Measurements from ENCODE around the gene OVCH2.
"Not testable (repeated sequence)": the region's sequence is repeated elsewhere in the genome, so short reads cannot be mapped to it uniquely, and the experiment has no call there.

Gene OVCH2, protein sequence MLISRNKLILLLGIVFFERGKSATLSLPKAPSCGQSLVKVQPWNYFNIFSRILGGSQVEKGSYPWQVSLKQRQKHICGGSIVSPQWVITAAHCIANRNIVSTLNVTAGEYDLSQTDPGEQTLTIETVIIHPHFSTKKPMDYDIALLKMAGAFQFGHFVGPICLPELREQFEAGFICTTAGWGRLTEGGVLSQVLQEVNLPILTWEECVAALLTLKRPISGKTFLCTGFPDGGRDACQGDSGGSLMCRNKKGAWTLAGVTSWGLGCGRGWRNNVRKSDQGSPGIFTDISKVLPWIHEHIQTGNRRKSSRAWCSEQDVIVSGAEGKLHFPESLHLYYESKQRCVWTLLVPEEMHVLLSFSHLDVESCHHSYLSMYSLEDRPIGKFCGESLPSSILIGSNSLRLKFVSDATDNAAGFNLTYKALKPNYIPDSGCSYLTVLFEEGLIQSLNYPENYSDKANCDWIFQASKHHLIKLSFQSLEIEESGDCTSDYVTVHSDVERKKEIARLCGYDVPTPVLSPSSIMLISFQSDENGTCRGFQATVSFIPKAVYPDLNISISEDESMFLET

GRCh38 chr11:7706377-7706776 is at the start of gene OVCH2:
TSS of gene OVCH2 (minus strand) at chr11:7706477. CDS start at chr11:7706394, 83 bp downstream.
- DNase-seq (ENCODE audit: low read depth in 4 of 4, low spot score in 1 of 4), result no peak

DNA sequence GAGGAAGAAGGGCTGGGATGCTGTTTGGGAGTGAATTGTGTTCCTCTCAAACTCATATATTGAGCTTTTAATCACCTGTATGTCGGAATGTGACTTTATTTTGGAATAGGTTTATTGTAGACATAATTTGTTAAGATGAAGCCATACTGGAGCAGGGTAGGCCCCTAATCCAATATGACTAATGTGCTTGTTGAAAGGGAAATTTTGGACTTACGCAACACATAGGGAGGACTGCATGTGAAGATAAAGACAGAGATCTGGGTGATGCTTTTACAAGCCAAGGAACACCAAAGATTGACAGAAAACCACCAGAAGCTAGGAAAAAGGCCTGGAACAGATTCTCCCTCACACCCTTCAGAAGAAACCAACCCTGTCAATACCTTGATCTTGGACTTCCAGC is 43.2 kb upstream of the OVCH2 start:
- DNase-seq (ENCODE audit: low read depth in 4 of 4, low spot score in 1 of 4), result no peak

- DNase-seq (ENCODE audit: low read depth in 4 of 4, low spot score in 1 of 4), result not testable (repeated sequence)
Observed at GRCh38 chr11:7734767-7735166, 28.5 kb upstream of the OVCH2 start.

GRCh38 chr11:7714786-7715185 is 8.5 kb upstream of the OVCH2 start:
- no peak for DNase-seq (ENCODE audit: low read depth in 4 of 4, low spot score in 1 of 4)

- no peak for DNase-seq (ENCODE audit: low read depth in 4 of 4, low spot score in 1 of 4)
Observed at GRCh38 chr11:7703740-7704139, 2.5 kb downstream of the OVCH2 start.

DNA sequence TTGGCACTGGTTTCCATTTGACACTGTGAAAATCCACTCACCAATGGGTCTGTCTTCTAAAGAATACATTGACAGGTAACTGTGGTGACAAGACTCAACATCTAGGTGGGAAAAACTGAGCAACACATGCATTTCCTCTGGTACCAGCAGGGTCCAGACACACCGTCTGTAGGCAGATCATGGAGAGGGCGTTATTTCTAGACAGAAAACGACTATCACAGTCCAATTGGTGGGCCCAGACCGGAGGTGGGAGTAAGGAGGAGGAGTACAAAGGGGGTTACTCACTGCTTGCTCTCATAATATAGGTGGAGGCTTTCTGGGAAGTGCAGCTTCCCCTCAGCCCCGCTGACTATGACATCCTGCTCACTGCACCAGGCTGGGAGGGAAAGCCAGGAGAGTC is 9.9 kb downstream of the OVCH2 start:
- no peak for DNase-seq (ENCODE audit: low read depth in 4 of 4, low spot score in 1 of 4)

GRCh38 chr11:7694235-7694634 is 12.0 kb downstream of the OVCH2 start:
- no peak for DNase-seq (ENCODE audit: low read depth in 4 of 4, low spot score in 1 of 4)

- no peak for DNase-seq (ENCODE audit: low read depth in 4 of 4, low spot score in 1 of 4)
Observed at GRCh38 chr11:7692426-7692825, 13.9 kb downstream of the OVCH2 start.

DNA sequence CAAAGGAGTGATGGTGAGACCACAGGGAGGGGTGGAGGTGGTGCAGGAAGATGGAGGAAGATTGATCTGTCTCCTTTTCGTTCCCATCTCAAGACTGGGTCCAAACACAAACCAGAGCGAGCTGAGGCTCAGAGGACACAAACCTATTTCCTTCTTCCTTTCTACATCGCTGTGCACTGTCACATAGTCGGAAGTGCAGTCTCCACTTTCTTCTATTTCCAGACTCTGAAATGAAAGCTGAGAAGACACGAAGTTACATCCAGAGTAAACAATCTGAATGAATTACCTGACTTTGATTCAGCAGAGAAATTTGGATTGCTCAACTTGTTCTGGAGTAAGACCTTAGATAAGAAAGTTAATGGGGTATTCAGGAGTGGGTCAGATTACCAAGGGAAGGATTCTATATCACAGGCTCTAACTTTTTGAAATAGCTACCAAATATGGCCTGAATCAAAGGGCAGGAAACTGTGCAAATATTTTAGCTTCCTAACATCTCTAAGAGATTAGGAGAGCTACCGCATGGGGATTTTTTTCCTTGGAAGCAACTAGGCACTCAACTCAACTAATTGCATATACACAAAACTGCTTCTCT is 14.4 kb downstream of the OVCH2 start:
- DNase-seq (ENCODE audit: low read depth in 4 of 4, low spot score in 1 of 4), result no peak

DNA sequence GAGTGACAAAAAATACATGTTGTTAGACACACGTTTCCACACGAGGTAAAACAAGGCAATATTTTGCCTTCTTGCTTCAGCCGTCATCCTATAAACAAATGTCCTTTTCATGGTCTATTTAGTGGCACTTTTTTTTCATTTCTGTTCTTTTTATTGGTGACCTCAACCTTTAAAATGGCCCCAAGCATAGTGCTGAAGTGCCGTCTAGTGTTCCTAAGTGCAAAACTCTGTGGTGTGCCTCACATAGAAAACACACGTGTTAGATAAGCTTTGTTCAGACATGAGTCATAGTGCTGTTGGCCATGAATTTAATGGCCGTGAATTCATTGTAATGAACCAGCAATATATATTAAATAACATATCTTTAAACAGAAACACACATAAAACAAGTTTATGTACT is 15.6 kb downstream of the OVCH2 start:
- DNase-seq (ENCODE audit: low read depth in 4 of 4, low spot score in 1 of 4), result no peak

DNA sequence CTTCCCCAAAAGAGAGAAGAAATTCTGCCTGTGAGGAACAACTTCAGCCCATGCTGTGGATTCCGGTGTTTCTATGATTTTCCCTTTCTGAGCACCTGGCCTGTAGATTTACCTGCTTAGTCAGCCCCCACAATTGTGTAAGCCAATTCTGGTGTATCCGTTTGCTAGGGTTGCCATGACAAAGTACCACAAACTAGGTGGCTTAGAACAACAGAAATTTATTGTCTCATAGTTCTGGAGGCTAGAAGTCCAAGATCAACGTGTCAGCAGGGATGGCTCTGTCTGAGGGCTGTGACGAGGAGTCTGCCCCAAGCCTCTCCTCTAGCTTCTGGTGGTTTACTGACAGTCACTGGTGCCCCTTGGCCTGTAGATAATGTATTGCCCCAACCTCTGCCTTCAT is 17.0 kb downstream of the OVCH2 start:
- DNase-seq (ENCODE audit: low read depth in 4 of 4, low spot score in 1 of 4), result no peak

DNA sequence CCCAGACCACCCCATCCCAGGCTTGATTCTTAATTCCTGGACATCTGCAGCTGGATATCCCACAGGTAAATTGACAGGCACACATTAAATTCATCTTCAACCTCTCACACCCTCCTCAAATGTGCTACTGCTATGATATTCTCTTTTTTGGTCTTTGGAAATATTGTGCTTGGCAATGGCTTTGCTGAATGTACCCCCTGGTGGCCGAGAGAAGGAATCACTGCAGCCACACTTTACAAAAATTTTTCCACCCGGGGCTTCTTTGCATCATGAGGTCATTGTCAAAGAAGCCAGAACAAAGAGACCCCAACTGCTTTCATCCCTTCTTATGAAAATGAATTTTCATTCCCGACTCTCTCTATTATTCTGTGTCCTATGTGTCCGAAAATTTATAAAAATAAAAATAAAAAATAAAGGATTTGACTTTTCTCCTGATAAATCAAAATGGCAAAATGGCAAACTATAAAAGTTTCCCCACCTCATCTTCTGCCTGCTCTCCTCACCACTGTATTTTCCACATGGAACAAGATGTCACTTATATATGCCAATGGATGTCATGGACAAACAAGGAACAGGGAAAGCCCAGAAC is 17.9 kb downstream of the OVCH2 start:
- DNase-seq (ENCODE audit: low read depth in 4 of 4, low spot score in 1 of 4), result no peak

GRCh38 chr11:7687386-7687785 is 18.9 kb downstream of the OVCH2 start:
- DNase-seq (ENCODE audit: low read depth in 4 of 4, low spot score in 1 of 4), result no peak

DNA sequence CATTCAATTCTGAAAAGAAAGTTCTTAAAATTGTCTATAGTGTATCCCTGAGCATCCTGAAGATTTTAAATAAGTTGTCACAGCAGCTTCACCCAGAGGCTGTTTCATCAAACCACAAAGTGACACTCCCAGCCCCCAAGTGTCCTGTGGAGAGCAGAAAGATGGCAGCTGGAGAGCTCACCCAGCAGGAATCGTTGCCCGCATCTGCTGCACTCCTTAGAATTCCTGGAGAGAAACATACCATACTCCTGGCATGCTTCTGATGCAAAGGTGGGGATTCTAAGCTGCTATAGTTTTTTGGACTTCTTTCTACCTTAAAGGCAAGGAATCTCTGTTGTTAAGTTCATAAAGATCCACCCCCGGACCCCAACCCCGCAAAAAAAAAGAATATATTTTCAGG is 19.5 kb downstream of the OVCH2 start:
- DNase-seq (ENCODE audit: low read depth in 4 of 4, low spot score in 1 of 4), result no peak

- no peak for DNase-seq (ENCODE audit: low read depth in 4 of 4, low spot score in 1 of 4)
Observed at GRCh38 chr11:7683571-7683970, 22.7 kb downstream of the OVCH2 start.

DNA sequence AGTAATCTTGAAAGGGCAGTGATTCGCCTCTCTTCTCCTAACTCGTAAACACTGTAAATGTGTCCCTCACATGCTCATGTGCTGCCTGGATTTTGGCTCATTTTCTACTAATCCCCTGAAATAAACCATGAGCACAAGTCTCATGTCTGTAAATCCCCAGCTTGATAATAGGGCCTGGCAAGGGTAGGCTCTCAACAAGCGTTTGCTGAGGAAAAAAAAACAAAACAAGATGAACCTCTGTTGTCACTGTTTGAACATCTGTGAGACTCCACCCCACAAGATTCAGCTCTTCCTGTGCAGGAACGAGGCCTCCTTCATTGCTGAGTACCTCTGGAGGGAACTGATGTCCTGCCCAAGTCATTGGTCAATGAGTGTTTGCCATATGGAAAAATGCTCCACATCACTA is 28.5 kb downstream of the OVCH2 start:
- DNase-seq (ENCODE audit: low read depth in 4 of 4, low spot score in 1 of 4), result no peak

- no peak for DNase-seq (ENCODE audit: low read depth in 4 of 4, low spot score in 1 of 4)
Observed at GRCh38 chr11:7677071-7677470, 29.2 kb downstream of the OVCH2 start.

GRCh38 chr11:7675631-7676030 is 30.6 kb downstream of the OVCH2 start:
- no peak for DNase-seq (ENCODE audit: low read depth in 4 of 4, low spot score in 1 of 4)

DNA sequence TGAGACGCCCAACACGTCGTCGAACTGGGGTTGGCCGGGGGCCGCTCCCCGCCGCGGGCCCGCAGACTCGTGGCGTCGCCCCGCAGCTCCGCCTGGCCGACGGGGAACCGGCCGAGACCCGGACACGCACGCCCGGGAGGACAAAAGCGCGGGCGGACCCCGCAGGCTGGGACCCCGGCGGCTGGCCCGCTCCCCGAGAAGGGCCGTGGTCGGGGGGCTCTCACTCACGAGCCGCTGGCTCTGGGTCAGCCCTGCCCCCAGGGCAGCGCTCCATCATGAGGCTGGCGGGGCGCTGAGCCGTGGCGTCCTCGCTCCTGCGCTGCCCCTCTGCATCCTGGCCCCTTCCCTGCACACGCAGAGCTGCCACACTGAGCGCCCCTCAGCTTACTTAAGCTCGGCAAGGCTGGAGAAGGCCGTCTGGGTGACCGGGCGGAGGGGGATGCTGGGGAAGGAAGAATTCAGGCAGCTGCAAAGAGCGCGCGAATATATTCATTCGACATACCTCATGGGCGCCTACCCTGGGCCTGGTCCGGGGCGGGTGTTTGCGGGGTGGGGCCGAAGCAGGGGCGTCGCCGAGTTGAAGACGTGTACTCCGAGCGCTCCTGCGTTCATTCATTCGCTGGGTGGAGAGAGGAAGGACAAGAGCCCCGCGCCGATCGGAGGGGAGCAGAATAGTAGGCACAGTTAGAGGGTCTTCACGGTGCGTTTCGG is 32.4 kb downstream of the OVCH2 start:
- DNase-seq (ENCODE audit: low read depth in 4 of 4, low spot score in 1 of 4), result no peak

GRCh38 chr11:7672960-7673723 is 33.1 kb downstream of the OVCH2 start, which contains the start of gene CYB5R2:
TSS of gene CYB5R2 (minus strand) at chr11:7673500. CDS start at chr11:7672825, 675 bp downstream.
- no peak for DNase-seq (ENCODE audit: low read depth in 4 of 4, low spot score in 1 of 4)
